ENCODE data around the gene S100A2.

DNA sequence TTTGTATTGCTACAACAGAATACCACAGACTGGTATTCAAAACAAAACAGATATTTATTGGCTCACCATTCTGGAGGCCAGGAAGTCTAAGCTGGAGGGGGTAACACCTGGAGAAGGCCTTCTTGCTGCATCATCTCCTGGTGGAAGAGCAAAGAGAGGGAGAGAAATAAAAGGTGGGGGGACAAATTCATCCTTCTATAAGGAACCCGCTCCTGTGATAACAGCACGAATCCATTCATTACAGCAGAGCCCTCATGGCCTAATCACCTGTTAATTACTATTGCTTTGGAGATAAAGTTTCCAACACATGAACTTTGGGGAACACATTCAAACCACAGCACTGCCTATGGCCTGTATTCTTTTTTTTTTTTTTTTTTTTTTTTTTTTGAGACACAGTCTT is 5.4 kb downstream of the S100A2 start:
- TF ChIP-seq, protein P1, sequence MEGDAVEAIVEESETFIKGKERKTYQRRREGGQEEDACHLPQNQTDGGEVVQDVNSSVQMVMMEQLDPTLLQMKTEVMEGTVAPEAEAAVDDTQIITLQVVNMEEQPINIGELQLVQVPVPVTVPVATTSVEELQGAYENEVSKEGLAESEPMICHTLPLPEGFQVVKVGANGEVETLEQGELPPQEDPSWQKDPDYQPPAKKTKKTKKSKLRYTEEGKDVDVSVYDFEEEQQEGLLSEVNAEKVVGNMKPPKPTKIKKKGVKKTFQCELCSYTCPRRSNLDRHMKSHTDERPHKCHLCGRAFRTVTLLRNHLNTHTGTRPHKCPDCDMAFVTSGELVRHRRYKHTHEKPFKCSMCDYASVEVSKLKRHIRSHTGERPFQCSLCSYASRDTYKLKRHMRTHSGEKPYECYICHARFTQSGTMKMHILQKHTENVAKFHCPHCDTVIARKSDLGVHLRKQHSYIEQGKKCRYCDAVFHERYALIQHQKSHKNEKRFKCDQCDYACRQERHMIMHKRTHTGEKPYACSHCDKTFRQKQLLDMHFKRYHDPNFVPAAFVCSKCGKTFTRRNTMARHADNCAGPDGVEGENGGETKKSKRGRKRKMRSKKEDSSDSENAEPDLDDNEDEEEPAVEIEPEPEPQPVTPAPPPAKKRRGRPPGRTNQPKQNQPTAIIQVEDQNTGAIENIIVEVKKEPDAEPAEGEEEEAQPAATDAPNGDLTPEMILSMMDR (IDR thresholded peaks at IDR 0.05; ENCODE audit: low read depth, low read length, poor library complexity, severe bottlenecking) = no peak
- no peak for TF ChIP-seq EZH2phosphoT487 (IDR thresholded peaks at IDR 0.05; ENCODE audit: borderline replicate concordance, low read length)

All from DOHH2 (cell line).